HG03442 (cell line): ENCODE measurements around the gene SYT14.
"Not testable (repeated sequence)": the region's sequence is repeated elsewhere in the genome, so short reads cannot be mapped to it uniquely, and the experiment has no call there.

Source experiments
- ATAC-seq: cut with Tn5 transposase; IDR thresholded peaks from one replicate; pipeline ENCODE4 v1.9.1; 2021; ENCODE audit warnings: mild to moderate bottlenecking, moderate library complexity; ENCODE audit not compliant: unreplicated experiment

The SYT14 gene

GRCh38 chr1:209936125-209936524 is 1.9 kb upstream of the SYT14 start:
- ATAC-seq = no peak

- ATAC-seq = no peak
These were observed 7.4 kb downstream of the SYT14 start for GRCh38 chr1:209945377-209945776.

GRCh38 chr1:209948155-209948554 is 10.1 kb downstream of the SYT14 start:
- no peak for ATAC-seq

GRCh38 chr1:209956116-209956515 is 18.1 kb downstream of the SYT14 start:
- no peak for ATAC-seq

- ATAC-seq = no peak
These were observed 21.6 kb downstream of the SYT14 start for GRCh38 chr1:209959623-209960022.

- no peak for ATAC-seq
These were observed 22.9 kb downstream of the SYT14 start for GRCh38 chr1:209960926-209961325.

GRCh38 chr1:209962388-209962787 is 24.4 kb downstream of the SYT14 start:
- no peak for ATAC-seq

- no peak for ATAC-seq
These were observed 24.8 kb downstream of the SYT14 start for GRCh38 chr1:209962856-209963255.

GRCh38 chr1:209965996-209966395 is 28.0 kb downstream of the SYT14 start:
- no peak for ATAC-seq

- ATAC-seq = not testable (repeated sequence)
These were observed 40.7 kb downstream of the SYT14 start for GRCh38 chr1:209978721-209979120.

GRCh38 chr1:209983953-209984352 is 45.9 kb downstream of the SYT14 start:
- ATAC-seq = no peak

GRCh38 chr1:209985002-209985401 is 47.0 kb downstream of the SYT14 start:
- ATAC-seq = no peak

- ATAC-seq = no peak
These were observed 50.7 kb downstream of the SYT14 start for GRCh38 chr1:209988706-209989105.

- ATAC-seq = no peak
These were observed 51.5 kb downstream of the SYT14 start for GRCh38 chr1:209989525-209989924.

- ATAC-seq = no peak
These were observed 55.2 kb downstream of the SYT14 start for GRCh38 chr1:209993061-209993830.

GRCh38 chr1:209996348-209996747 is 58.3 kb downstream of the SYT14 start:
- ATAC-seq = no peak

GRCh38 chr1:209999005-209999404 is 61.0 kb downstream of the SYT14 start:
- ATAC-seq = no peak

GRCh38 chr1:210001751-210002150 is 63.7 kb downstream of the SYT14 start:
- no peak for ATAC-seq

GRCh38 chr1:210003501-210003900 is 65.5 kb downstream of the SYT14 start:
- ATAC-seq = no peak

GRCh38 chr1:210010161-210010560 is 72.1 kb downstream of the SYT14 start:
- no peak for ATAC-seq

GRCh38 chr1:210021145-210021860 is 83.3 kb downstream of the SYT14 start:
- ATAC-seq = no peak

GRCh38 chr1:210022044-210022443 is 84.0 kb downstream of the SYT14 start:
- no peak for ATAC-seq
